AG09319 (cell line): ENCODE measurements around the gene SORL1.
A peak's percentile ranks its signal among the peaks of the same experiment; 100 is the strongest.

Experiments used
- DNase-seq: peaks from one replicate; pipeline ENCODE4 v3.0.0-alpha.2; 2010; ENCODE audit warnings: low read depth; ENCODE audit errors: extremely low read depth
- TF ChIP-seq, protein P1 (sequence below): IDR thresholded peaks from 2 replicates; pipeline ENCODE4 v1.5.1; 2011; ENCODE audit warnings: low read depth, mild to moderate bottlenecking, inconsistent platforms, low read length, moderate library complexity

SORL1 gene

GRCh38 chr11:121461843-121462242, 9.7 kb downstream of the SORL1 start:
- TF ChIP-seq, protein P1, sequence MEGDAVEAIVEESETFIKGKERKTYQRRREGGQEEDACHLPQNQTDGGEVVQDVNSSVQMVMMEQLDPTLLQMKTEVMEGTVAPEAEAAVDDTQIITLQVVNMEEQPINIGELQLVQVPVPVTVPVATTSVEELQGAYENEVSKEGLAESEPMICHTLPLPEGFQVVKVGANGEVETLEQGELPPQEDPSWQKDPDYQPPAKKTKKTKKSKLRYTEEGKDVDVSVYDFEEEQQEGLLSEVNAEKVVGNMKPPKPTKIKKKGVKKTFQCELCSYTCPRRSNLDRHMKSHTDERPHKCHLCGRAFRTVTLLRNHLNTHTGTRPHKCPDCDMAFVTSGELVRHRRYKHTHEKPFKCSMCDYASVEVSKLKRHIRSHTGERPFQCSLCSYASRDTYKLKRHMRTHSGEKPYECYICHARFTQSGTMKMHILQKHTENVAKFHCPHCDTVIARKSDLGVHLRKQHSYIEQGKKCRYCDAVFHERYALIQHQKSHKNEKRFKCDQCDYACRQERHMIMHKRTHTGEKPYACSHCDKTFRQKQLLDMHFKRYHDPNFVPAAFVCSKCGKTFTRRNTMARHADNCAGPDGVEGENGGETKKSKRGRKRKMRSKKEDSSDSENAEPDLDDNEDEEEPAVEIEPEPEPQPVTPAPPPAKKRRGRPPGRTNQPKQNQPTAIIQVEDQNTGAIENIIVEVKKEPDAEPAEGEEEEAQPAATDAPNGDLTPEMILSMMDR, result no peak
- no peak for DNase-seq

DNA sequence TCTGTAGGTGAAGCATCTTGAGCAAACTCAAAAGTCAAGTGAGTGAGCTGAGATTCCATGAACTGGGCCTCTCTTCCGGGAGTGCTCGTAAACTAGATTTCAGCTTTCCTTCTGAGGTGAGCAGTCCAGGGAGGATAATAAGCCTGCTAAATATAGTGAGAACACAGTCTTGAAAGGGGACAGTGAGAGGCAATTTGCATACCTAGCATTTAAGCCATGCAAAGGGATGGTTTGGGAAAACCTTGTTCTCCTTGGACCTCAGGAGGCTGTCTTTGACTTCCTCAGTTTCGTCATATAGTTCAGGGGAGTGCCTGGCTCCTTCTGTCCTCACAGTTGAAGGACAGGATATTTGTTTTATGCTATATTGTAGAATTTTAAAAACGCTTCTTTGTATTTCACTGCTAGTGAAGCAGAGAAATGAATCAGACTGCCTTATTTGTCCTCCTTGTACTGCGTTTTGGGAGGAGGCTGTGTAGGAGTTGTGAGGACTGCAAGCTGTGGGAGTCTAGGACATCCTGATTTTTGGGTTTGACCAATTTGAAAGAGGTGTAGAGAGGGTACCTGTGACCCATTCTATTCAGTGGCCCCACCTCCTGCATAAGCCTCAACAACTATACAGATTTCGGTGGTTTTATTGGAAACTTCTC, 11.7 kb downstream of the SORL1 start:
- TF ChIP-seq, protein P1, result no peak
- no peak for DNase-seq

- no peak for DNase-seq
- TF ChIP-seq, protein P1, result no peak
Measured at GRCh38 chr11:121464352-121464946, 12.3 kb downstream of the SORL1 start.

- DNase-seq, result no peak
- TF ChIP-seq, protein P1, result no peak
Measured at GRCh38 chr11:121465709-121466062, 13.6 kb downstream of the SORL1 start.

DNA sequence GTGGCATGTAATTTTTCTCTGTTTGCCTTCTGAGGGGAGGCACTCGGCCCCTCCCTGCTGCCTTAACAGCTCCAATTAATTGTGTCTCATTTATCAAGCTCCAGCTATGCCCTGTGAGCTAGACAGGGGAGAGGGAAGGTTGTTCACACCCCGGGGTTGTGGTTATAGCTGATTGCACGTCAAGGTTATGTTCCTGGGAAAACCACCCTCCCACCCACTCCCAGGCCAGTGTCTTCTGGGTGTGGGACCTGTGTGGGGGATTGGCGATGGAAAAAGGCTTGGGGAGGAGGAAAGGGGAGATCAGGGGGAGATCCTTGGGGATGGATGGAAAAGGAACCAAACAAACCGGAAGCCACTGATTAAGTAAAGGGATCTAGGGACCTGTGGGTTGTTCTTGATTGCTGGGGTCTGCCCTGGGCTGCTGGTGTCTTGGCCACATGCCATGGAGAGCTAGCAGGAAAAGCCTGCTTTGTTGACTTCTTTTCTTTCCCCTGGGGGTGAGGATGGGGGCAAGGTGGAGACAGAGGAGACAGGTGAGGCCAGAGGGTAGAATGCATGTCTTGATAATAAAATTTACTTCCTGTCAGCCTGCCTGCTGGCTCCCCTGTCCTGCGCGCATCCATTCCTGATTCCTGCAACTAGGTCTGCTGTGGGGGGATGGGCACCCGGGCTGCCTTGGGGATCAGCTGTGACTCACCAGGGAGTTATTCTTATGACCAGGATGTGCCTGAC, 14.1 kb downstream of the SORL1 start:
- TF ChIP-seq, protein P1, result no peak
- peak; percentile 57 for DNase-seq

- TF ChIP-seq, protein P1, result no peak
Measured at GRCh38 chr11:121467471-121467870, 15.4 kb downstream of the SORL1 start.

GRCh38 chr11:121467965-121468364, 15.9 kb downstream of the SORL1 start:
- no peak for DNase-seq
- TF ChIP-seq, protein P1, result no peak

More at GRCh38 chr11:121467471-121467870, 15.4 kb downstream of the SORL1 start:
- no peak for DNase-seq
